HepG2 (cell line): ENCODE data around the gene MYL6. TPM values are rescaled to one million over a fixed set of nuclear protein-coding genes. Genes with fewer than 3 reads are reported as not detected.

Experiments used
- ATAC-seq: fragments of 200-7000 bp; cut with Tn5 transposase; 3 replicates; pipeline ENCODE4 v1.9.1; 2020; ENCODE audit warnings: mild to moderate bottlenecking, moderate library complexity
- BruUV-seq: library from RNA; stranded (reverse); fragments of 400-500 nt; replicated peaks from 2 replicates; lab custom pipeline; 2021; lab: Mats Ljungman, UMichigan
- CTCF ChIA-PET: fragments of 300-600 bp; formaldehyde crosslinking; extraction: SDS; loops from one replicate; lab custom pipeline; 2021; ENCODE audit warnings: low total read pairs, inconsistent platforms, low intra/inter-chr PET ratio; lab: Yijun Ruan, JAX
- POLR2A ChIA-PET: fragments of 350-600 bp; sonication (Branson Sonifier 250); formaldehyde crosslinking; loops from one replicate; lab custom pipeline; 2020; ENCODE audit warnings: antibody characterized with exemption, inconsistent platforms; lab: Yijun Ruan, JAX
- DNase-seq: peaks from one replicate; pipeline ENCODE4 v3.0.0-alpha.2; 2015; ENCODE audit warnings: low spot score
- FAIRE-seq: peaks from 3 replicates; lab custom pipeline; 2011; peaks lifted over from hg19 to GRCh38; lab: Jason Lieb, UNC
- H2AFZ ChIP-seq: one replicate; pipeline ENCODE4 v1.6.1; 2011; ENCODE audit warnings: low read length, inconsistent platforms
- H3K27ac ChIP-seq: fragments of 300-600 bp; 3 replicates; pipeline ENCODE4 v1.8.0; 2011; ENCODE audit warnings: mixed run types, mild to moderate bottlenecking, mixed read lengths, low read length, inconsistent platforms; ENCODE audit not compliant: insufficient read depth; ENCODE audit errors: extremely low read length
- H3K27me3 ChIP-seq, 2 experiments: fragments of 200-600 bp in 1 of 2; 2 replicates in 1 of 2; 3 replicates in 1 of 2; pipeline versions ENCODE4 v1.6.0 to v1.8.0; 2011; ENCODE audit warnings: low read length in 2 of 2, mild to moderate bottlenecking in 2 of 2, moderate library complexity in 2 of 2, inconsistent platforms in 1 of 2; ENCODE audit not compliant: insufficient read depth in 2 of 2, control insufficient read depth in 1 of 2
- H3K36me3 ChIP-seq, 2 experiments: fragments of 200-600 bp in 1 of 2; replicated peaks in 1 of 2; 2 replicates in 1 of 2; 3 replicates in 1 of 2; pipeline versions ENCODE4 v1.5.1 to v1.8.0; 2011; ENCODE audit warnings: low read length in 2 of 2, inconsistent platforms in 1 of 2; ENCODE audit not compliant: insufficient read depth in 2 of 2, control insufficient read depth in 1 of 2
- H3K4me1 ChIP-seq: 2 replicates; pipeline ENCODE4 v1.5.1; 2012; ENCODE audit warnings: low read length, inconsistent platforms; ENCODE audit not compliant: insufficient read depth
- H3K4me2 ChIP-seq: 2 replicates; pipeline ENCODE4 v1.6.0; 2011; ENCODE audit warnings: low read depth, low read length, inconsistent platforms
- H3K4me3 ChIP-seq, 3 experiments: fragments of 200-600 bp in 1 of 3; sonication (generic), shearing (Covaris generic) in 1 of 3; replicated peaks in 1 of 3; 2 replicates each; pipeline ENCODE4 v1.5.1; 2011 to 2016; ENCODE audit warnings: low read length in 3 of 3, inconsistent platforms in 2 of 3, low read depth in 2 of 3, mild to moderate bottlenecking in 2 of 3, control low read depth in 1 of 3, mixed read lengths in 1 of 3; ENCODE audit not compliant: insufficient read depth in 1 of 3
- H3K79me2 ChIP-seq: one replicate; pipeline ENCODE4 v1.6.1; 2011; ENCODE audit warnings: low read length, inconsistent platforms; ENCODE audit not compliant: insufficient read depth
- H3K9ac ChIP-seq: 2 replicates; pipeline ENCODE4 v1.6.0; 2011; ENCODE audit warnings: mild to moderate bottlenecking, low read depth, low read length, inconsistent platforms; ENCODE audit not compliant: insufficient read depth
- H3K9me3 ChIP-seq: 2 replicates; pipeline ENCODE4 v1.5.1; 2012; ENCODE audit warnings: mild to moderate bottlenecking, low read length
- H4K20me1 ChIP-seq: 2 replicates; pipeline ENCODE4 v1.6.0; 2011; ENCODE audit warnings: inconsistent platforms, mild to moderate bottlenecking, low read length, moderate library complexity; ENCODE audit not compliant: insufficient read depth
- EP300 ChIP-seq, 3 experiments: sonication (generic) in 1 of 3; formaldehyde crosslinking in 1 of 3; IDR thresholded peaks; 2 replicates each; pipeline versions ENCODE4 v1.5.1 to v1.6.1; 2011 to 2020; ENCODE audit warnings: low read depth in 2 of 3, low read length in 2 of 3, borderline replicate concordance in 1 of 3, improper control_type of control experiment in 1 of 3, mild to moderate bottlenecking in 1 of 3, missing genetic modification reagents in 1 of 3, moderate library complexity in 1 of 3
- FOXA1 ChIP-seq, 2 experiments: fragments of 450-650 bp in 1 of 2; sonication (generic) in 1 of 2; formaldehyde crosslinking in 1 of 2; IDR thresholded peaks; 2 replicates each; pipeline versions ENCODE4 v1.4.0 to v1.6.1; 2016 to 2020; ENCODE audit warnings: missing genetic modification reagents in 1 of 2
- HCFC1 ChIP-seq: fragments of 150-350 bp; IDR thresholded peaks from 2 replicates; pipeline ENCODE4 v1.6.1; 2014; ENCODE audit warnings: low read depth, low read length
- KMT2A ChIP-seq: sonication (generic); formaldehyde crosslinking; IDR thresholded peaks from 2 replicates; pipeline ENCODE4 v1.4.0; 2020; ENCODE audit warnings: missing genetic modification reagents
- MAF1 ChIP-seq: sonication (generic); formaldehyde crosslinking; IDR thresholded peaks from 2 replicates; pipeline ENCODE4 v1.5.0; 2020; ENCODE audit warnings: missing genetic modification reagents, borderline replicate concordance
- REL ChIP-seq: sonication (generic); formaldehyde crosslinking; conservative IDR thresholded peaks from 2 replicates; pipeline ENCODE4 v1.8.0; 2022; ENCODE audit warnings: mild to moderate bottlenecking, missing genetic modification reagents, moderate library complexity
- SIN3B ChIP-seq: fragments of 150-350 bp; IDR thresholded peaks from 2 replicates; pipeline ENCODE4 v1.6.1; 2014; ENCODE audit warnings: low read length
- SPEN ChIP-seq: sonication (generic); formaldehyde crosslinking; IDR thresholded peaks from 2 replicates; pipeline ENCODE4 v1.5.1; 2020; ENCODE audit warnings: low read depth, mild to moderate bottlenecking, missing genetic modification reagents
- ZMYM4 ChIP-seq: sonication (generic); formaldehyde crosslinking; IDR thresholded peaks from 2 replicates; pipeline ENCODE4 v1.8.1; 2023; ENCODE audit warnings: mild to moderate bottlenecking, missing genetic modification reagents
- ZNF225 ChIP-seq: sonication (generic); formaldehyde crosslinking; IDR thresholded peaks from 2 replicates; pipeline ENCODE4 v1.4.0; 2020; ENCODE audit warnings: mild to moderate bottlenecking, missing genetic modification reagents
- ZNF34 ChIP-seq: sonication (generic); formaldehyde crosslinking; IDR thresholded peaks from 2 replicates; pipeline ENCODE4 v1.4.0; 2020; ENCODE audit warnings: mild to moderate bottlenecking, missing genetic modification reagents, borderline replicate concordance
- ZNF430 ChIP-seq: sonication (generic); formaldehyde crosslinking; IDR thresholded peaks from 2 replicates; pipeline ENCODE4 v1.9.0; 2021; ENCODE audit warnings: mild to moderate bottlenecking, missing genetic modification reagents
- ZNF629 ChIP-seq: sonication (generic); formaldehyde crosslinking; conservative IDR thresholded peaks from 2 replicates; pipeline ENCODE4 v1.5.0; 2020; ENCODE audit warnings: missing genetic modification reagents
- WGBS: methylation state at CpG from one replicate; pipeline ENCODE4 v1.1.6; 2017; ENCODE audit warnings: low lambda C conversion rate; 5-methylcytosine and 5-hydroxymethylcytosine counted together
- in situ Hi-C: cut with HindIII; loops from 2 replicates; pipeline ENCODE4 v1.10.0; 2017; ENCODE audit warnings: low pct_unique_long_range_greater_than_20kb; ENCODE audit not compliant: extremely low pct_ligation_motif_present
- intact Hi-C: fragments of 100-400 bp; cut with micrococcal nuclease; formaldehyde crosslinking; loops from one replicate; pipeline ENCODE4 v1.10.0; 2022; ENCODE audit not compliant: unreplicated experiment
- polyA plus RNA-seq, 8 experiments: library from polyadenylated mRNA; depleted of rRNA in 3 of 8; stranded (reverse) in 7 of 8; unstranded in 1 of 8; fragments of >200 nt; fragmentation: Illumina TruSeq in 4 of 8; extraction: Trizol in 4 of 8; gene quantifications; 2 replicates each; pipeline versions ENCODE4 v1.2.1 to v1.2.3, GENCODE V29; 2011 to 2016; ENCODE audit warnings: low read depth in 4 of 8, missing spikeins in 1 of 8, mixed read lengths in 1 of 8; ENCODE audit not compliant: insufficient read depth in 1 of 8
- total RNA-seq, 5 experiments: library from RNA; depleted of rRNA; stranded (reverse); fragments of >200 nt; fragmentation: Illumina TruSeq; extraction: Trizol; gene quantifications; 2 replicates each; pipeline ENCODE4 v1.2.3, GENCODE V29; 2016; ENCODE audit warnings: low read depth in 1 of 5
- TF ChIP-seq, protein P1 (sequence below): conservative IDR thresholded peaks from 2 replicates; pipeline ENCODE4 v1.6.1; 2018; ENCODE audit warnings: missing genetic modification reagents
- TF ChIP-seq, protein P2 (sequence below): sonication (generic); formaldehyde crosslinking; IDR thresholded peaks from 2 replicates; pipeline ENCODE4 v1.4.0; 2020; ENCODE audit warnings: missing genetic modification reagents
- TF ChIP-seq, protein P3 (sequence below): sonication (generic); formaldehyde crosslinking; IDR thresholded peaks from 2 replicates; pipeline ENCODE4 v1.5.0; 2020; ENCODE audit warnings: mild to moderate bottlenecking, missing genetic modification reagents

Gene MYL6
- total and polyA plus RNA-seq, 2 of the 13 experiments (the other 11 are each of a cell fraction or from before 2014, with no cell fraction given): 1,127 to 1,192 TPM

DNA sequence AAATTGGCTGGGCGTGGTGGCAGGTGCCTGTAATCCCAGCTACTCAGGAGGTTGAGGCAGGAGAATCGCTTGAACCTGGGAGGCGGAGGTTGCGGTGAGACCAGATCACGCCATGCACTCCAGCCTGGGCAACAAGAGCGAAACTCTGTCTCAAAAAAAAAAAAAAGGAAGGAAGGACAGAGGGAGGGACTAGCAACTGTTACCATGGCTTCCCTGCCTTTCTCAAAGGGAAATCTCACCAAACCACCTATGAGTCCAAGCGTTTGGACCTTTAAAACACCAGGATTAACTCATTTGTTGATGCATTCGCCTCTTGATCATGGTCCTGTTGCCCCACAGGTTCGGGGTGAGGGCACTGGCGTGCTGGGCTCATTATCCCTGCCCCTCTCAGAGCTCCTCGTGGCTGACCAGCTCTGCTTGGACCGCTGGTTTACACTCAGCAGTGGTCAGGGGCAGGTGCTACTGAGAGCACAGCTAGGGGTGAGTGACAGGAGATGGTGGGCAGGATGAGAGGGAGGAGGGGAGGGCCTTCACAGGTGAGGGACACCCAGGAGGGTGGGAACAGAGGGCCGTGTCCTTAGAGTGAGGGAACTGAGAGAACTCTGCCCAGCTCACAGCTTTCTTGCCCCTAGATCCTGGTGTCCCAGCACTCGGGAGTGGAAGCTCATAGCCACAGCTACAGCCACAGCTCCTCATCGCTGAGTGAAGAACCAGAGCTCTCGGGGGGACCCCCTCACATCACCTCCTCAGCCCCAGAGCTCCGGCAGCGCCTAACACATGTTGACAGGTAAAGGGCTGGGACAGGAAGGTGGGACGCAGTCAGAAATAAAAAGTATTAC lies 16.0 kb upstream of the MYL6 start:
- in situ Hi-C loops (no loop called here), intact Hi-C loops (no loop called here)
- WGBS: 97% methylated on average over 19 of the region's 19 CpGs
- no peak overlapping the region for H3K4me3 ChIP-seq
- H3K9me3 ChIP-seq: no peaks in the 10 kb centered on the region
- H3K9ac ChIP-seq: no peak overlapping the region
- H3K36me3 ChIP-seq: peaks cover 15 to 72% of the 10 kb centered on the region in 2 experiments
- no peaks in the 10 kb centered on the region for H3K79me2 ChIP-seq
- CTCF ChIA-PET: no interaction called here
- ATAC-seq: no peak; the same call in 2 of the 3 replicates
- H3K4me2 ChIP-seq: no peak overlapping the region
- H4K20me1 ChIP-seq: no peaks in the 10 kb centered on the region
- no TSS peak for BruUV-seq
- no peaks in the 10 kb centered on the region for H3K4me1 ChIP-seq
- no peak for FAIRE-seq
- no peaks in the 10 kb centered on the region for H3K27me3 ChIP-seq
- POLR2A ChIA-PET: interaction anchor here (0.8 to 1.0 kb wide), 3 partner anchors 15 to 23 kb away, joined by 3 to 4 read pairs (median 3); partner anchors contain the start of genes ESYT1 and MYL6
- DNase-seq: no peak
- no peak overlapping the region for H2AFZ ChIP-seq
- no peak overlapping the region for H3K27ac ChIP-seq
- TF ChIP-seq HCFC1 (no peak), ZNF225 (CRISPR knock-in tag) (no peak), FOXA1 (IDR thresholded peaks at IDR 0.05) (no peak), FOXA1 (CRISPR knock-in tag; IDR thresholded peaks at IDR 0.05) (no peak), ZNF430 (CRISPR knock-in tag) (no peak), KMT2A (CRISPR knock-in tag) (no peak), SPEN (CRISPR knock-in tag) (no peak), SIN3B (no peak), ZNF629 (CRISPR knock-in tag) (no peak), EP300 (IDR thresholded peaks at IDR 0.05; ENCODE audit: low read depth in 2 of 2, low read length in 2 of 2) (no peak), EP300 (CRISPR knock-in tag; IDR thresholded peaks at IDR 0.05; ENCODE audit: borderline replicate concordance) (no peak), ZNF34 (CRISPR knock-in tag) (no peak), MAF1 (CRISPR knock-in tag) (no peak), ZMYM4 (no peak), REL (CRISPR knock-in tag) (no peak)
- TF ChIP-seq, protein P1, sequence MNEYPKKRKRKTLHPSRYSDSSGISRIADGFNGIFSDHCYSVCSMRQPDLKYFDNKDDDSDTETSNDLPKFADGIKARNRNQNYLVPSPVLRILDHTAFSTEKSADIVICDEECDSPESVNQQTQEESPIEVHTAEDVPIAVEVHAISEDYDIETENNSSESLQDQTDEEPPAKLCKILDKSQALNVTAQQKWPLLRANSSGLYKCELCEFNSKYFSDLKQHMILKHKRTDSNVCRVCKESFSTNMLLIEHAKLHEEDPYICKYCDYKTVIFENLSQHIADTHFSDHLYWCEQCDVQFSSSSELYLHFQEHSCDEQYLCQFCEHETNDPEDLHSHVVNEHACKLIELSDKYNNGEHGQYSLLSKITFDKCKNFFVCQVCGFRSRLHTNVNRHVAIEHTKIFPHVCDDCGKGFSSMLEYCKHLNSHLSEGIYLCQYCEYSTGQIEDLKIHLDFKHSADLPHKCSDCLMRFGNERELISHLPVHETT (CRISPR knock-in tag): no peak
- TF ChIP-seq, protein P2, sequence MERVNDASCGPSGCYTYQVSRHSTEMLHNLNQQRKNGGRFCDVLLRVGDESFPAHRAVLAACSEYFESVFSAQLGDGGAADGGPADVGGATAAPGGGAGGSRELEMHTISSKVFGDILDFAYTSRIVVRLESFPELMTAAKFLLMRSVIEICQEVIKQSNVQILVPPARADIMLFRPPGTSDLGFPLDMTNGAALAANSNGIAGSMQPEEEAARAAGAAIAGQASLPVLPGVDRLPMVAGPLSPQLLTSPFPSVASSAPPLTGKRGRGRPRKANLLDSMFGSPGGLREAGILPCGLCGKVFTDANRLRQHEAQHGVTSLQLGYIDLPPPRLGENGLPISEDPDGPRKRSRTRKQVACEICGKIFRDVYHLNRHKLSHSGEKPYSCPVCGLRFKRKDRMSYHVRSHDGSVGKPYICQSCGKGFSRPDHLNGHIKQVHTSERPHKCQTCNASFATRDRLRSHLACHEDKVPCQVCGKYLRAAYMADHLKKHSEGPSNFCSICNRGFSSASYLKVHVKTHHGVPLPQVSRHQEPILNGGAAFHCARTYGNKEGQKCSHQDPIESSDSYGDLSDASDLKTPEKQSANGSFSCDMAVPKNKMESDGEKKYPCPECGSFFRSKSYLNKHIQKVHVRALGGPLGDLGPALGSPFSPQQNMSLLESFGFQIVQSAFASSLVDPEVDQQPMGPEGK: no peak
- TF ChIP-seq, protein P3, sequence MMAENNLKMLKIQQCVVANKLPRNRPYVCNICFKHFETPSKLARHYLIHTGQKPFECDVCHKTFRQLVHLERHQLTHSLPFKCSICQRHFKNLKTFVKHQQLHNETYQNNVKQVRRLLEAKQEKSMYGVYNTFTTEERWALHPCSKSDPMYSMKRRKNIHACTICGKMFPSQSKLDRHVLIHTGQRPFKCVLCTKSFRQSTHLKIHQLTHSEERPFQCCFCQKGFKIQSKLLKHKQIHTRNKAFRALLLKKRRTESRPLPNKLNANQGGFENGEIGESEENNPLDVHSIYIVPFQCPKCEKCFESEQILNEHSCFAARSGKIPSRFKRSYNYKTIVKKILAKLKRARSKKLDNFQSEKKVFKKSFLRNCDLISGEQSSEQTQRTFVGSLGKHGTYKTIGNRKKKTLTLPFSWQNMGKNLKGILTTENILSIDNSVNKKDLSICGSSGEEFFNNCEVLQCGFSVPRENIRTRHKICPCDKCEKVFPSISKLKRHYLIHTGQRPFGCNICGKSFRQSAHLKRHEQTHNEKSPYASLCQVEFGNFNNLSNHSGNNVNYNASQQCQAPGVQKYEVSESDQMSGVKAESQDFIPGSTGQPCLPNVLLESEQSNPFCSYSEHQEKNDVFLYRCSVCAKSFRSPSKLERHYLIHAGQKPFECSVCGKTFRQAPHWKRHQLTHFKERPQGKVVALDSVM (CRISPR knock-in tag): no peak
